SK-N-SH (cell line): ENCODE data around the gene TRIM65. TPM values are rescaled to one million over a fixed set of nuclear protein-coding genes. Genes with fewer than 3 reads are reported as not detected.

Experiments used
- CTCF ChIA-PET: fragments of 300-600, 350-600 bp; formaldehyde crosslinking; extraction: SDS; loops from one replicate; lab custom pipeline; 2021; lab: Yijun Ruan, JAX
- POLR2A ChIA-PET: fragments of 350-600 bp; sonication (Branson Sonifier 250); formaldehyde crosslinking; extraction: SDS; loops from one replicate; lab custom pipeline; 2020; ENCODE audit warnings: antibody characterized with exemption, inconsistent platforms; lab: Yijun Ruan, JAX
- DNase-seq: peaks from one replicate; pipeline ENCODE4 v3.0.0; 2012
- H2AFZ ChIP-seq: fragments of 200-600 bp; sonication (generic); 2 replicates; pipeline ENCODE4 v1.8.1; 2016; ENCODE audit warnings: antibody characterized with exemption, mild to moderate bottlenecking, low read depth
- H3F3A ChIP-seq: fragments of 200-600 bp; sonication (generic); replicated peaks from 2 replicates; pipeline ENCODE3; 2016; ENCODE audit warnings: antibody characterized with exemption, mild to moderate bottlenecking; ENCODE audit not compliant: insufficient read depth
- H3K27ac ChIP-seq, 2 experiments: fragments of 200-500 bp in 1 of 2; fragments of 200-600 bp in 1 of 2; sonication (Bioruptor generic) in 1 of 2; sonication (generic), shearing (Covaris generic) in 1 of 2; 2 replicates each; pipeline versions ENCODE4 v1.5.1 to v1.6.1; 2014 to 2016; ENCODE audit warnings: low read depth in 2 of 2, inconsistent platforms in 1 of 2, low read length in 1 of 2, mild to moderate bottlenecking in 1 of 2, mixed read lengths in 1 of 2
- H3K27me3 ChIP-seq: fragments of 200-600 bp; sonication (generic), shearing (Covaris generic); 2 replicates; pipeline ENCODE4 v1.6.1; 2016; ENCODE audit warnings: mixed run types; ENCODE audit not compliant: insufficient read depth
- H3K36me3 ChIP-seq, 2 experiments: fragments of 200-500 bp in 1 of 2; fragments of 200-600 bp in 1 of 2; sonication (Bioruptor generic) in 1 of 2; sonication (generic) in 1 of 2; replicated peaks in 1 of 2; 2 replicates each; pipeline versions ENCODE3 to v1.5.1; 2014 to 2016; ENCODE audit warnings: low read length in 1 of 2, mild to moderate bottlenecking in 1 of 2; ENCODE audit not compliant: insufficient read depth in 2 of 2, control insufficient read depth in 1 of 2
- H3K4me1 ChIP-seq, 2 experiments: fragments of 200-500 bp in 1 of 2; fragments of 200-600 bp in 1 of 2; sonication (Bioruptor generic) in 1 of 2; sonication (generic), shearing (Covaris generic) in 1 of 2; 2 replicates each; pipeline versions ENCODE4 v1.5.1 to v1.6.1; 2014 to 2016; ENCODE audit warnings: low read depth in 1 of 2, low read length in 1 of 2, mixed run types in 1 of 2; ENCODE audit not compliant: insufficient read depth in 2 of 2, control insufficient read depth in 1 of 2
- H3K4me2 ChIP-seq: fragments of 200-600 bp; sonication (generic), shearing (Covaris generic); 2 replicates; pipeline ENCODE4 v1.6.1; 2017; ENCODE audit warnings: mixed run types
- H3K4me3 ChIP-seq, 2 experiments: fragments of 200-500 bp in 1 of 2; fragments of 200-600 bp in 1 of 2; sonication (Bioruptor generic) in 1 of 2; sonication (generic), shearing (Covaris generic) in 1 of 2; 2 replicates each; pipeline versions ENCODE4 v1.5.1 to v1.8.1; 2014 to 2016; ENCODE audit warnings: low read depth in 2 of 2, inconsistent platforms in 1 of 2, low read length in 1 of 2, mild to moderate bottlenecking in 1 of 2, mixed read lengths in 1 of 2, moderate library complexity in 1 of 2
- H3K79me2 ChIP-seq: fragments of 200-600 bp; sonication (generic); 2 replicates; pipeline ENCODE4 v1.8.1; 2017; ENCODE audit warnings: mild to moderate bottlenecking; ENCODE audit not compliant: insufficient read depth
- H3K9ac ChIP-seq: fragments of 200-600 bp; sonication (generic); 2 replicates; pipeline ENCODE4 v1.6.1; 2017; ENCODE audit warnings: mixed run types
- H3K9me2 ChIP-seq: fragments of 200-600 bp; sonication (generic); 2 replicates; pipeline ENCODE4 v1.6.1; 2017; ENCODE audit warnings: mixed run types
- H3K9me3 ChIP-seq: fragments of 200-600 bp; sonication (generic); 2 replicates; pipeline ENCODE4 v1.6.1; 2017; ENCODE audit warnings: mixed run types, mild to moderate bottlenecking, moderate library complexity
- H4K20me1 ChIP-seq: fragments of 200-600 bp; sonication (generic); 2 replicates; pipeline ENCODE4 v1.6.1; 2017; ENCODE audit warnings: mild to moderate bottlenecking, mixed run types; ENCODE audit not compliant: insufficient read depth
- CHD2 ChIP-seq: fragments of 150-350 bp; IDR thresholded peaks from 2 replicates; pipeline ENCODE4 v1.6.1; 2018; ENCODE audit warnings: low read length; ENCODE audit not compliant: partially characterized antibody
- EP300 ChIP-seq, 2 experiments: IDR thresholded peaks; 2 replicates each; pipeline versions ENCODE4 v1.4.0 to v1.6.1; 2012; ENCODE audit warnings: borderline replicate concordance in 1 of 2, low read depth in 1 of 2, low read length in 1 of 2
- EZH2phosphoT487 ChIP-seq: fragments of 200-600 bp; sonication (generic); IDR thresholded peaks from 2 replicates; pipeline ENCODE4 v1.6.1; 2017; ENCODE audit warnings: low read depth, mixed run types, mild to moderate bottlenecking, antibody characterized with exemption, moderate library complexity, borderline replicate concordance
- FOXM1 ChIP-seq: IDR thresholded peaks from 2 replicates; pipeline ENCODE4 v1.4.0; 2012; ENCODE audit warnings: low read depth, mild to moderate bottlenecking
- GABPA ChIP-seq: IDR thresholded peaks from 2 replicates; pipeline ENCODE4 v1.4.0; 2012; ENCODE audit warnings: low read depth, mild to moderate bottlenecking
- JUND ChIP-seq: IDR thresholded peaks from 2 replicates; pipeline ENCODE4 v1.4.0; 2012
- NRF1 ChIP-seq: IDR thresholded peaks from 2 replicates; pipeline ENCODE4 v1.6.1; 2012; ENCODE audit warnings: low read depth, mild to moderate bottlenecking, low read length
- POLR2AphosphoS5 ChIP-seq: IDR thresholded peaks from 2 replicates; pipeline ENCODE4 v1.6.1; 2012; ENCODE audit warnings: low read depth, low read length
- RAD21 ChIP-seq: IDR thresholded peaks from 2 replicates; pipeline ENCODE4 v1.6.1; 2012; ENCODE audit warnings: mild to moderate bottlenecking, low read length
- RFX5 ChIP-seq: IDR thresholded peaks from 2 replicates; pipeline ENCODE4 v1.6.1; 2012; ENCODE audit warnings: mild to moderate bottlenecking, improper control_type of control experiment, low read length
- SIN3A ChIP-seq: IDR thresholded peaks from 2 replicates; pipeline ENCODE4 v1.6.1; 2012; ENCODE audit warnings: low read depth, mild to moderate bottlenecking, low read length, moderate library complexity, borderline replicate concordance
- SMC3 ChIP-seq: IDR thresholded peaks from 2 replicates; pipeline ENCODE4 v1.6.1; 2012; ENCODE audit warnings: low read depth, low read length, improper control_type of control experiment
- TAF1 ChIP-seq: IDR thresholded peaks from 2 replicates; pipeline ENCODE4 v1.6.1; 2012; ENCODE audit warnings: low read depth, mild to moderate bottlenecking, low read length, moderate library complexity, borderline replicate concordance
- TCF12 ChIP-seq: IDR thresholded peaks from 2 replicates; pipeline ENCODE4 v1.4.0; 2012
- TEAD4 ChIP-seq: IDR thresholded peaks from 2 replicates; pipeline ENCODE4 v1.4.0; 2012; ENCODE audit warnings: mild to moderate bottlenecking, borderline replicate concordance; ENCODE audit not compliant: insufficient read depth
- YY1 ChIP-seq: IDR thresholded peaks from 2 replicates; pipeline ENCODE4 v1.4.0; 2012; ENCODE audit warnings: low read depth, mild to moderate bottlenecking
- WGBS: methylation state at CpG from one replicate; pipeline ENCODE4 v1.1.6; 2017; ENCODE audit warnings: low lambda C conversion rate; 5-methylcytosine and 5-hydroxymethylcytosine counted together
- polyA plus RNA-seq, 3 experiments: library from polyadenylated mRNA; depleted of rRNA; stranded (reverse); fragments of >200 nt; gene quantifications; 2 replicates each; pipeline ENCODE4 v1.2.3, GENCODE V29; 2012
- TF ChIP-seq, protein P1 (sequence below): fragments of 150-350 bp; IDR thresholded peaks from 2 replicates; pipeline ENCODE4 v1.6.1; 2016; ENCODE audit warnings: mild to moderate bottlenecking, low read depth, low read length
- TF ChIP-seq, protein P2 (sequence below): IDR thresholded peaks from 2 replicates; pipeline ENCODE4 v1.4.0; 2012; ENCODE audit warnings: low read depth, borderline replicate concordance
- TF ChIP-seq, protein P3 (sequence below): fragments of 150-350 bp; IDR thresholded peaks from 2 replicates; pipeline ENCODE4 v1.6.1; 2017; ENCODE audit warnings: antibody characterized with exemption, low read length, low read depth, borderline replicate concordance
- TF ChIP-seq, protein P4 (sequence below): IDR thresholded peaks from 2 replicates; pipeline ENCODE4 v1.4.0; 2012; ENCODE audit warnings: low read depth, borderline replicate concordance

TRIM65 gene
- polyA plus RNA-seq, 1 of the 3 experiments (the other 2 are of a cell fraction), result 13.1 TPM

DNA sequence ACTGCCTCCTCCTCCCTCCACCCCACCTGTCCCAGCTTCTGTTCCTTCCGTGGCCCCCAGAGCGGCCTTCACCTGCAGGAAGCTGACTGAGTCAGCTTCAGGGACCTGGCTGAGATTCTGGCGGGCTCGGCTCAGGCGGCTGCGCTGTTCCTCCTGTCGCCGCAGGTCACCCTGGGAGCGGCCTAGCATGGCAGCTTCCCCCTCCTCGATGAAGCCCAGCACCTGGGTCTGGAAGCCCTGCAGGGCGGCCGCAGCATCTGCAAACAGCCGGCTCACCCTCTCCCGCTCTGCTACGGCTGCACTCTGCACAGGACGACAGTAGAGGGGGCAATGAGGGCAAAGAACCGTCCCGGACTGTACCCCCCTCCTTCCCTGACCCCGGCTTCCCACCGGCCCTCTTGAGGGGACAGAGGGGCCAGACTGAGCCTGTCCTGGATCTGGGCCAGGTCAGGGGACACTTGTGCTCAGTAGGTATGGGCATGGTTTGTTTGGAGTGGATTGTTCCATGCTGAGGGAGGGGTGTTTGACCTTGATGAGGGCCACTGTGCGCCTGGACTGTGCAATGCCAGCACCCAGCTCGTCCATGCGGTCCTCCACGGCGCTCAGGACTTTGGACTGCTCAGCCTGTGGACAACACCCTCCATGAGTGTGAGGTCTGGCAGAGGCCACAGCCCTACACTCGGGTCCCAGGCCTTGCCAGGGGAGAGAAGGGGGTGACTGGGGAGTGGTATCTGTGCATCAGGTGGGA, 20.4 kb downstream of the TRIM65 start:
- no peaks in the 10 kb centered on the region for H3K27me3 ChIP-seq
- no peaks in the 10 kb centered on the region for H3K9me3 ChIP-seq
- no peaks in the 10 kb centered on the region for H3K9me2 ChIP-seq
- peak overlapping the region in 1 of 2 experiments; percentile 87; a peak in 2 of 4 replicates for H3K27ac ChIP-seq
- H3K4me2 ChIP-seq, result peak overlapping the region; percentile 76
- peak overlapping the region; percentile 12; the same call in 1 of the 2 replicates for H2AFZ ChIP-seq
- peak overlapping the region; percentile 53; the same call in 1 of the 2 replicates for H3K9ac ChIP-seq
- CTCF ChIA-PET, result interaction anchor here (0.8 to 15.4 kb wide), 21 partner anchors 9 to 905 kb away, joined by 3 to 214 read pairs (median 4); partner anchors contain the start of genes CDK3, MRPL38, TRIM65 and UNC13D
- peaks cover 33% of the 10 kb centered on the region for H3F3A ChIP-seq
- POLR2A ChIA-PET, result interaction anchor here (0.6 to 1.6 kb wide), 9 partner anchors 17 to 100 kb away, joined by 3 to 8 read pairs (median 3); partner anchors contain the start of genes MRPL38, TRIM65 and WBP2
- H3K79me2 ChIP-seq, result no peaks in the 10 kb centered on the region
- no peaks in the 10 kb centered on the region; the same call in 1 of the 2 replicates for H4K20me1 ChIP-seq
- H3K36me3 ChIP-seq, result no peaks in the 10 kb centered on the region
- WGBS, result 74% methylated on average over 21 of the region's 26 CpGs
- H3K4me3 ChIP-seq, result no peak overlapping the region
- peaks cover 32 to 36% of the 10 kb centered on the region in 2 experiments; a peak in 3 of 4 replicates for H3K4me1 ChIP-seq
- DNase-seq, result peak; percentile 72
- TF ChIP-seq RFX5 (no peak), TCF12 (no peak), FOXM1 (no peak), RAD21 (no peak), TEAD4 (no peak), TAF1 (no peak), EP300 (IDR thresholded peaks at IDR 0.05; ENCODE audit: borderline replicate concordance in 1 of 2, low read depth in 1 of 2, low read length in 1 of 2) (no peak), YY1 (no peak), GABPA (no peak), EZH2phosphoT487 (no peak), SMC3 (no peak), SIN3A (no peak), POLR2AphosphoS5 (no peak), NRF1 (no peak), JUND (no peak), CHD2 (no peak)
- TF ChIP-seq, protein P1, sequence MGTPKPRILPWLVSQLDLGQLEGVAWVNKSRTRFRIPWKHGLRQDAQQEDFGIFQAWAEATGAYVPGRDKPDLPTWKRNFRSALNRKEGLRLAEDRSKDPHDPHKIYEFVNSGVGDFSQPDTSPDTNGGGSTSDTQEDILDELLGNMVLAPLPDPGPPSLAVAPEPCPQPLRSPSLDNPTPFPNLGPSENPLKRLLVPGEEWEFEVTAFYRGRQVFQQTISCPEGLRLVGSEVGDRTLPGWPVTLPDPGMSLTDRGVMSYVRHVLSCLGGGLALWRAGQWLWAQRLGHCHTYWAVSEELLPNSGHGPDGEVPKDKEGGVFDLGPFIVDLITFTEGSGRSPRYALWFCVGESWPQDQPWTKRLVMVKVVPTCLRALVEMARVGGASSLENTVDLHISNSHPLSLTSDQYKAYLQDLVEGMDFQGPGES, result no peak
- TF ChIP-seq, protein P2, sequence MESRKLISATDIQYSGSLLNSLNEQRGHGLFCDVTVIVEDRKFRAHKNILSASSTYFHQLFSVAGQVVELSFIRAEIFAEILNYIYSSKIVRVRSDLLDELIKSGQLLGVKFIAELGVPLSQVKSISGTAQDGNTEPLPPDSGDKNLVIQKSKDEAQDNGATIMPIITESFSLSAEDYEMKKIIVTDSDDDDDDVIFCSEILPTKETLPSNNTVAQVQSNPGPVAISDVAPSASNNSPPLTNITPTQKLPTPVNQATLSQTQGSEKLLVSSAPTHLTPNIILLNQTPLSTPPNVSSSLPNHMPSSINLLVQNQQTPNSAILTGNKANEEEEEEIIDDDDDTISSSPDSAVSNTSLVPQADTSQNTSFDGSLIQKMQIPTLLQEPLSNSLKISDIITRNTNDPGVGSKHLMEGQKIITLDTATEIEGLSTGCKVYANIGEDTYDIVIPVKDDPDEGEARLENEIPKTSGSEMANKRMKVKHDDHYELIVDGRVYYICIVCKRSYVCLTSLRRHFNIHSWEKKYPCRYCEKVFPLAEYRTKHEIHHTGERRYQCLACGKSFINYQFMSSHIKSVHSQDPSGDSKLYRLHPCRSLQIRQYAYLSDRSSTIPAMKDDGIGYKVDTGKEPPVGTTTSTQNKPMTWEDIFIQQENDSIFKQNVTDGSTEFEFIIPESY, result no peak
- TF ChIP-seq, protein P3, sequence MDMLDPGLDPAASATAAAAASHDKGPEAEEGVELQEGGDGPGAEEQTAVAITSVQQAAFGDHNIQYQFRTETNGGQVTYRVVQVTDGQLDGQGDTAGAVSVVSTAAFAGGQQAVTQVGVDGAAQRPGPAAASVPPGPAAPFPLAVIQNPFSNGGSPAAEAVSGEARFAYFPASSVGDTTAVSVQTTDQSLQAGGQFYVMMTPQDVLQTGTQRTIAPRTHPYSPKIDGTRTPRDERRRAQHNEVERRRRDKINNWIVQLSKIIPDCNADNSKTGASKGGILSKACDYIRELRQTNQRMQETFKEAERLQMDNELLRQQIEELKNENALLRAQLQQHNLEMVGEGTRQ, result no peak
- TF ChIP-seq, protein P4, sequence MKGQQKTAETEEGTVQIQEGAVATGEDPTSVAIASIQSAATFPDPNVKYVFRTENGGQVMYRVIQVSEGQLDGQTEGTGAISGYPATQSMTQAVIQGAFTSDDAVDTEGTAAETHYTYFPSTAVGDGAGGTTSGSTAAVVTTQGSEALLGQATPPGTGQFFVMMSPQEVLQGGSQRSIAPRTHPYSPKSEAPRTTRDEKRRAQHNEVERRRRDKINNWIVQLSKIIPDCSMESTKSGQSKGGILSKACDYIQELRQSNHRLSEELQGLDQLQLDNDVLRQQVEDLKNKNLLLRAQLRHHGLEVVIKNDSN, result no peak
